Kidney epithelial cell (primary cell): ENCODE data around the gene BRME1. TPM values are rescaled to one million over a fixed set of nuclear protein-coding genes. Genes with fewer than 3 reads are reported as not detected.
"Not testable (repeated sequence)": the region's sequence is repeated elsewhere in the genome, so short reads cannot be mapped to it uniquely, and the experiment has no call there.

Experiments used
- DNase-seq: peaks from one replicate; pipeline ENCODE4 v3.0.0-alpha.2; 2010; ENCODE audit warnings: low read depth
- H3K27me3 ChIP-seq: 2 replicates; pipeline ENCODE4 v1.6.0; 2011; ENCODE audit warnings: low read length; ENCODE audit not compliant: control insufficient read depth, insufficient read depth
- H3K36me3 ChIP-seq: 2 replicates; pipeline ENCODE4 v1.5.1; 2011; ENCODE audit warnings: low read length; ENCODE audit not compliant: control insufficient read depth, insufficient read depth
- H3K4me3 ChIP-seq: 2 replicates; pipeline ENCODE4 v1.5.1; 2011; ENCODE audit warnings: low read depth, mild to moderate bottlenecking, control low read depth, low read length
- total RNA-seq: library from RNA; depleted of rRNA; stranded (reverse); fragments of >200 nt; gene quantifications from 2 replicates; pipeline ENCODE4 v1.2.3, GENCODE V29; 2015
- TF ChIP-seq, protein P1 (sequence below): IDR thresholded peaks from 2 replicates; pipeline ENCODE4 v1.5.1; 2011; ENCODE audit warnings: mild to moderate bottlenecking, moderate library complexity, low read length, control low read depth, inconsistent platforms; ENCODE audit not compliant: insufficient read depth, poor library complexity, severe bottlenecking

BRME1 gene
- total RNA-seq, 1 donor from 2014 or later, result 2.5 TPM

DNA sequence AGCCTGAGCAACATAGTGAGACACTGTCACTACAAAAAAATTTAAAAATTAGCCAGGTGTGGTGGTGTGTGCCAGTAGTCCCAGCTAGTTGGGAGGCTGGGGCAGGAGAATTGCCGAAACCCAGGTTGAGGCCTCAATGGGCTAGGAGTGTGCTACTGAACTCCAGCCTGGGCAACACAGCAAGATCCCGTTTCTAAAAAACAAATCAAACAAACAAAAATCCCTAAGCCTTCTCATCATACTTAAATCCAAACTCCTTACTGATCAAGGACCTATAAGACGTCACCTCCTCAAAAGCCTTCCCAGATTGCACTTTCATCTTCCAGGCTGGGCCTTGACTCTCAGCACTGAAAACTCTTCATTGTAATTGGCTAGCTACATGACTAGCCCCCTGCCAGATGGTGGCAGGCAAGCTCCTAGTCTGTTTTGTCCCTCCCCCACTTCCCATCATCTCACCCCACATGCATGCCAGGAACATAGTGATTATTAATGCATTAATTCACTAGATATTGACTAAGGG is 46.5 kb downstream of the BRME1 start:
- TF ChIP-seq, protein P1, sequence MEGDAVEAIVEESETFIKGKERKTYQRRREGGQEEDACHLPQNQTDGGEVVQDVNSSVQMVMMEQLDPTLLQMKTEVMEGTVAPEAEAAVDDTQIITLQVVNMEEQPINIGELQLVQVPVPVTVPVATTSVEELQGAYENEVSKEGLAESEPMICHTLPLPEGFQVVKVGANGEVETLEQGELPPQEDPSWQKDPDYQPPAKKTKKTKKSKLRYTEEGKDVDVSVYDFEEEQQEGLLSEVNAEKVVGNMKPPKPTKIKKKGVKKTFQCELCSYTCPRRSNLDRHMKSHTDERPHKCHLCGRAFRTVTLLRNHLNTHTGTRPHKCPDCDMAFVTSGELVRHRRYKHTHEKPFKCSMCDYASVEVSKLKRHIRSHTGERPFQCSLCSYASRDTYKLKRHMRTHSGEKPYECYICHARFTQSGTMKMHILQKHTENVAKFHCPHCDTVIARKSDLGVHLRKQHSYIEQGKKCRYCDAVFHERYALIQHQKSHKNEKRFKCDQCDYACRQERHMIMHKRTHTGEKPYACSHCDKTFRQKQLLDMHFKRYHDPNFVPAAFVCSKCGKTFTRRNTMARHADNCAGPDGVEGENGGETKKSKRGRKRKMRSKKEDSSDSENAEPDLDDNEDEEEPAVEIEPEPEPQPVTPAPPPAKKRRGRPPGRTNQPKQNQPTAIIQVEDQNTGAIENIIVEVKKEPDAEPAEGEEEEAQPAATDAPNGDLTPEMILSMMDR, result no peak
- H3K36me3 ChIP-seq, result no peaks in the 10 kb centered on the region
- DNase-seq, result no peak
- H3K4me3 ChIP-seq, result no peak overlapping the region
- no peaks in the 10 kb centered on the region for H3K27me3 ChIP-seq

DNA sequence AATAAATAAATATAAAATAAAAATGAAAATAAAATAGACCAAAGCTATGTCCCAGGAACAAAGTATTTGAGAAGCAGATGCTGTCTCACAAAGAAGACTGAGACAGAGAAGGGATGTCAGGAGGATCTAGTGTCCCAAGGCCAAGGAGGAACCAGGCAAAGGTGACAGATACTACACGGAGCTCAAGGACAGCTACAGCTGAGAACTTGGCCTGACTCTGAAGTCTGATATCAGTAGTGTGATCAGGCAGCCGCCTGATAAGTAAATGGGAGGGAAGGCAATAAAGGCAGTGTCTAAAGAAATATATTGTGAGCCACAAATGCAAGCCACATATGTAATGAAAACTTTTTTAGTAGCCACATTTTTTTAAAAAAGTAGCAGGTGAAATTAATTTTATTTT is 49.4 kb downstream of the BRME1 start:
- H3K36me3 ChIP-seq, result no peaks in the 10 kb centered on the region
- H3K4me3 ChIP-seq, result no peak overlapping the region
- TF ChIP-seq, protein P1, result no peak
- DNase-seq, result no peak
- H3K27me3 ChIP-seq, result no peaks in the 10 kb centered on the region

GRCh38 chr19:13852171-13852707 is 53.7 kb downstream of the BRME1 start:
- H3K4me3 ChIP-seq, H3K27me3 ChIP-seq, DNase-seq, H3K36me3 ChIP-seq: not testable (repeated sequence)

- H3K36me3 ChIP-seq, H3K4me3 ChIP-seq, DNase-seq, H3K27me3 ChIP-seq: not testable (repeated sequence)
Observed at GRCh38 chr19:13851734-13852114, 54.2 kb downstream of the BRME1 start.

DNA sequence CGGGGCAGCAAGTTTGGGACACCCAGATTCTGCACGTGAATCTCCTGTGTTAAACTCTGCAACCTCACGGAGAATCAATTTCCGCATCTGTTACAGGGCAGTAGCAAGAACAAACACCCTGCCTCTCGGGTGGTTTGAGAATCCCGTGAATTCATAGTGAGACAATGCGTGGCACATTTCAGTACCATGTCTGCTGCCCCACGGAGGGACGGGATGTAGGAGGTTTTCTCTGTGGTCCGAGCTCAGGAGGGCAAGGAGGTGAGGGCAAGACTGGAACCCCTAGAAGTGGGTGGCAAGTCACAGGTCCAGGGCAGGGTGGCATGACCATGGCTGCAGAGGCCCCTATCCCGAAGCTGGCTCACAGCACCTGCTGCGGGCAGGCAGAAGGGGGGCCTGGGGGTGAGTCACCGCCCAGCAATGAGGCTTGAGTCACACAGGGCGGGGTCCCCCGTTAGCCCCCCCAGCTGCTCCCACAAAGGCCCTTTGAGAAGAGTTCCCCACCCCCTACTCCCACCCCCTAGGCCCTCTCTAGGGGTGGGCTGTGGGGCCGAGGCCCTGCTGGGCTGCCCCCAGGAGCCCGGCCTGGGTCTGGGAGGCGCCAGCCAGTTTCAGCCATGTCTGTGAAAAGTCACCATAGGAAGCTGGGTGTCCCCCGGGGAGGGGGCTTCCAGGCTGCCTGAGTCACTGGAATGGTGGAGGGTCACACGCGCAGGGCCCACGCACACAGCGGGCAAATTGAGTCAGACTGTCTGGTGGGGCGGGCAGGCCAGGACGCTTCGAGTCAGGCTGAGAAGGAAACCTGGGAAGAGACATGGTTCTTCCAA is 54.8 kb downstream of the BRME1 start:
- Histone ChIP-seq H3K4me3 (peak overlapping the region; percentile 8), H3K36me3 (no peaks in the 10 kb centered on the region), H3K27me3 (no peaks in the 10 kb centered on the region)
- DNase-seq, result no peak
- TF ChIP-seq, protein P1, result no peak

DNA sequence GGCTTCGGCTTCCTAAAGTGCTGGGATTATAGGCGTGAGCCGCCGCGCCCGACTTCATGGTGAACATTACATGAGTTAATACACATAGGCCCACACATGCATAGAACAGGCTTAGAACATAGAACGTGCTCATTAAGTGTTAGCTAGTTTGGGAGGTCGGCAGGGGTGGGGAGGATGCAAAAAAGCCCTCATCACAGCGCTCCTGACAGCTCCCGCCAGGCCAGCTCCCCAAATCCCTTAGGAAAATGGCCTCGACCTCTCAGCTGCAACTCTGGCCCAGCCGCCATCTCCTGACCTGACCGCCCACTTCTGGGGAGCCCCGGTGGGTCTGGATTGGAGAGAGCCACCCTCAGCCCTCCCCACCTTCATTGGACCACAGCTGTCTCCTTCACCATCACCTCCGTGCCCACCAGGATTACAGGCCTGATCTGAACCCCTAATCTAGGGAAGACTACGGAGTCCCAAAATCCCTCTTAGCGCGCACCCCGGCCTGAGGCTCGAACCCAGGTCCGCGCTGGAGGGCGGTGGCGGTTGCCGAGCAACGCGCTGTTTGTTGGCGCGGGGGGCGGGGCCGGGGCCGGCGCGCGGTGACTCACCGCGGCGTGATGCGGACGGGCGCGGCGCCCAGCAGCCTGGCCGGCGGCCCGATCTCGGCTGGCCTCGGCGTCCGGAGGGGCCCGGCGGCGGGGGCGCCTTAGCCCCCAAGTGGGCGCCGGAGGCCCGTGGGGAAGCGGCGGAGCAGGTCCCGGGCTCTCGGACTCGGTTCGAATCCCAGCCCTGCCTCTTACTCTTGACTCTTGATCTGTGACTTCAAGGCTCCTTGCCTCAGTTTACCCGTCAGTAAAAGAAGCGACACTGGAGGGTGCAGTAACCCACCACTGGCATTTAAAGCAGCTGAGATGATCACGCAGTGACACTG is 55.7 kb downstream of the BRME1 start:
- no peaks in the 10 kb centered on the region for H3K36me3 ChIP-seq
- peak overlapping the region; percentile 8 for H3K4me3 ChIP-seq
- TF ChIP-seq, protein P1, result no peak
- H3K27me3 ChIP-seq, result no peaks in the 10 kb centered on the region
- no peak for DNase-seq
